GM11168 (cell line): Measurements from ENCODE around the gene ERGIC2.

ENCODE experiments used
- in situ Hi-C: fragments of 300-500 bp; cut with MboI; formaldehyde crosslinking; loops from one replicate; pipeline ENCODE4 v1.12.0; 2022; ENCODE audit warnings: low sequenced_read_pairs; ENCODE audit not compliant: unreplicated experiment

Gene ERGIC2

DNA sequence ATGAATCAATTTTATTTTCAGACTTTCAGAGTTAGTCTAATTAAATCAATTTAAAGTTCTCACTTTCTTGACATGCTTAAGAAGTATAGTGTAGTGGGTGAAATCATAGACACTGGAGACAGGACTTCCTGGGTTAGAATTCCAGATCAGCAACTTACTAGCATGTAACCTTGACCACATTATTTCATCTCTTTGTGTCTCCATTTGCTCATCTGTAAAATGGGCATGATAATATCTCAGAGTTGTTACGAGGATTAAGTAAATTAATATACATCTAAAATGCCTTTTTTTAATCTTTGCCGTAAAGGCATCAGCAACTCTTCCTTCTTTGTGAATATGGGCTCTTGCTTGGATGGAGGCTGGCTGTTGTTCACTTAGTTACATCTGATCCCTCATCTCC is 1.3 kb upstream of the ERGIC2 start:
- in situ Hi-C loops, result no loop called here

DNA sequence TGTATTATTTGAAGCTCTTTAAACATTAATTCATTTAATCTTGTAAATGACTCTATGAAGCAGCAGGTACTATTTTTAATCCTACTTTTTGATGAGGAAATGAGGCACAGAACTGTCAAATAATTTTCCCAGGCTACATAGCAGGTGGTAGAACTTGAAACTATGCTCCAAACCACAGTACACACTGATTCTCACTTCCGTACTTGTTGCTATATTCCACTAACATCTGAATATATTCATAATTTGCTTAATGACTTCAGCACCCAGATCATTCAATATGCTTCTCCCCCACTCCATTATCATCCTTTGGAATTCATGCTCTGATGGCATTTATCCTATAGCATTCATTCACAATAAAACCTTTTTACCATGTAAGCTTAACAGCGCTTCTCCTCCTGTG is 4.9 kb downstream of the ERGIC2 start:
- in situ Hi-C loops, result no loop called here

DNA sequence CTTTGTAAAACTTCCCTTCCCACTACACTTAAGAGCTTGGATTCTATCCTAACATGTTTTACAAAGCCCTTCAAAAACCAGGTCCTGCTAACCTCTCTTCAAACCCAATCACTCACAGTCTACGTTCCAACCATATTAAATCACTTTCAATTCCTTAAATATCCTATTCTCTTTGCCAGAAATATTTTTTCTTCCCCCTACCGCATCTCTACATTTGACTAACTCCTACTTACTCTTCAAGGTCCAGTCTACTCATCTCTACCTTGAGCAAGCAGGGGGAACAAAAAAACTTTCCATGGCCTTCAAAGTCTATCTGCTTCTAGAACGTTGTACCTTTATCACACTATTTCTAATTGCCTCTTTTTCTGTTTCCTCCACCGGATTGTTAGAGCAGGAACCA is 6.1 kb downstream of the ERGIC2 start:
- in situ Hi-C loops, result no loop called here

DNA sequence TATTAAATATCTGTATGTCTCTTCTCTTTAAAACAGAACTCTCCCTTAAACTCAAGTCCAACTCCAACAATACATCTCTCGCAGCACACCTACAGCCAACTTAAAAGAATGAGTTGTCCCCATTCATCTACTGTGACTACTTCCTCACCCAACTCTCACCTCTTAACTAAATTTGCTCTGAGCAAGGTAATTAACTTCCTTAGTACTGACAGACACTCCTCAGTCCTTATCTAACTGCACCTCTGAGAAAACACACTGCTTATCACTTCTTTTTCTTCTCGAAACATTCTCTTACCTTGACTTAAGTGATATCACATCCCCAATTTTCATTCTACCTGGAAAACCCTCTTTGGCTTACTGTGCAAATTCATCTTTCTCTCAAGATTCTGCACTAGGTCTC is 7.0 kb downstream of the ERGIC2 start:
- in situ Hi-C loops, result no loop called here

DNA sequence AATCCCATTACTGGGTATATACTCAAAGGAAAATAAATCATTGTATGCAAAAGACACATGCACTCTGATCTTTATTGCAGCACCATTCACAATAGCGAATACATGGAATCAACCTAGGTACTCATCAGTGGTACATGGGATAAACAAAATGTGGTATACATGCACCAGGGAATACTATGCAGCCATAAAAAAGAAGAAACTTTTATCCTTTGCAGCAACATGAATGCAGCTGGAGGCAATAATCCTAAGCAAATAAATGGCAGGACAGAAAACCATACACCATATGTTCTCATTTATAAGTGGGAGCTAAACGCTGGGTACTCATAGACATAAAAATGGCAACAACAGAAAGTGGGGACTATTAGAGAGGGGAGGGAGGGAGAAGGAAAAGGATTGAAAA is 15.9 kb downstream of the ERGIC2 start:
- in situ Hi-C loops, result no loop called here

DNA sequence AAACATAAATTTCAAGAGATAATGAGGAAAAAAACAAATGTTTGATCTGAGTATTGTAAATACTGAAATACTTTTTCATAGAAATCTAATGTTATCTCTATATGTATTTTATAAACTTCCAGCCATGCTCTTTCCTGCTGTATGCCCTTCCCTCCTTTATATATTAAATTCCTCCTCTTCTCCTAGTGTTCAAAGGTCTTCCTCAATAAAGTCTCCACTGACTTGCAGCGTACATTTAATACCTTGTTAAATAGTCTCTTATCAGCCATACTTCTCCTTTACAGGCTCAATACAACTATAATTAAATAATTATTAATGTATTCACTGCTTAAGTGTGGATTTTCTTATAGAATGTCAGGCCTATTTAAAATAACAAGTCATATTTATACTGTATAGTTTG is 26.0 kb downstream of the ERGIC2 start:
- in situ Hi-C loops, result no loop called here

DNA sequence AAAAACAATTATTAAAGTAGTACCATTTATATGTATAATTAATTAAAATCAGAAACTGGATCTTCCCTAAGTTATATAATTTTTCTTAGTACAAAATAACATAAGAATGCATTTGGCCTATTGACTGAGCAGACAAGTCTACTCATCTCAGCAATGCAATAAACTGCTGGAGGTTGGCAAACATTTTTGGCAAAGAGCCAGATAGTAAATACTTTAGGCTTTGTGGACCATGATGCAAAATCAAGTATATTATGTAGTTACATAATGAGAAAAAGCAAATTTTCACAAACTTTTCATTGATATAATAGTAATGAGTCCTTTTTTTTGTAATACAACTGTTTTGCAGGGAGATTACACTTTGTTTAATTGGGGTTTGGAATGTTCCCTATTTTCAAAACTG is 30.9 kb downstream of the ERGIC2 start:
- in situ Hi-C loops, result no loop called here

DNA sequence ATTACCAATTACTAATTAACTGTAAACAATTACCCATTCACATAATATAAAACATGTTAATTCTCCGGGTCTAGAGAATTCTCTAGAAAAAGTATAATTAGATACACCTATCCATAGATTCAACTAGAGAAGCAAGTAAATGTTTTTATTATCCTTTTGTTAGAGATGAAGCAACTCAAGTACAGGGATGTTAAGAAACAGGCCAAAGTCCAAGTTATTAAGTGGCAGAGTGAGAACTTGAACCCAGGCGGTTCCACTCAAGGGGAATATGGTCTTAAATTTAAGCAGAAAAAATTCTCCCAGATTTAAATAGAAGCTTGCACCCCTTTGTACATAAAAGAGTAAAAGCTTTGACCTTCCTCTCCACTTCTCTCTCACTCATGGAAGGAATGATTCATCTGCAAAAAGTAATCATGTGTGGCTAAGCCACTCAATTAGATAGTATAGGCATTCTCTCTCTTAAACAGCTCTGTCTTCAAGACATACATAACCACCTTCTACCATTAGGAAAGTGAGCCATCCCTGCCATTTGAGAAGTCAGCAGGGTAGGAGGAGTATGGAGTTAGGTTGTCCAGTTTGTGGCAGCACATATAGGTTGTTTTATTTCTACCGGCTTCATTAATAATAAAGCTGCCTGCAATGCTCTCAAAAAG is 34.1 kb downstream of the ERGIC2 start:
- in situ Hi-C loops, result no loop called here

DNA sequence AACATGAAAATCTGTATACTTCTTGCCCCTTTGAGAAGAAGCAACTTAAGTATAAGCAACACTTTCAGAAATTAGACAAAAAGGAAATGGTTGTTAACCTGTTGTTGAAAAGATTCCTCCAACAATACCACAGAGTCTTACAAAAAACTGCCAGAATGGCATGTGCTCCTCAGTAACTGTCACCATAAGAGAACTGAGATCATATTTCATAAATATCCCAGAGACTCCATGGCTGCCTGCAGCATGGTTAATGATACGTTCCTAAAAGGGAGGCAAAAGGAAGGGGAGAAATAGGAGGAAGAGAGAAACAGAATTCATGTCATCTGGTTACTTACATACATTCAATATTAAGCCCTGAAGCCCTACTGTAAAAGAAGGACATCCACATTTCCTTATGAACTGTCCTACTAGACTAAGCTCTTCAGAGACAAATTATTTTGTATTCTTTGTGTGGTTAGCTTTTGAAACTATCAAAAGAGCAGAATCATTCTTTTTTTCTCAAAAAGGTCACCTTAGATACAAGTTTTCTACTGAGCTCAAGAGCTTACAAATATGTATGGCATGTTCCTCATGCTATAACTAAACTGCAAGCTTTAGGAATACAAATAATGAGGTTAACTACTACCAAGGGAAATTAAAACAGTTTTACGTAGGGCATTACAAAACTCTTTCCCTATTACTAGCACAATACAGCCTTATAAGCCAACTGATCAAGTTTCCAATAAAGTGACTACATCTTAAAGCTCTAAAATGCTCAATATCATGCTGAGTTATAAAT is 37.8 kb downstream of the ERGIC2 start:
- in situ Hi-C loops, result no loop called here

DNA sequence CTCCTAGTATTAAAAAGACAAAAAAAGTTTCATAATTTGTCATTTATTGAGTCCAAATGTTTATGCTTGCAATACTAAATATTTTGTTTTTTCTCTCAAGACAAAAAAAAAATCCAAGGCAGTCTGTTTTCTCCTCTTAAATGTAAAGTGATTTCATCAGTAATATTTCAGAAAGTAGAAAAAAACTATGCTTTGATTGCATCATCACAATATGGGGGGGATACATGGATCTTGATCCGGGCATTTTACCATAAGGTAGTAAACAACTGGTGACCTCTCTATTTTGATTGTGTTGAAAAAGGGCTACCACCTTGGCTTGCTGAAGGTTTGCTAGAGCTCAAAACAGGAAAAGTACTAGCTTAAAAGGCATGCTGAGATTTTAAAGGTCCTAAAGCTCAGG is 43.6 kb downstream of the ERGIC2 start:
- in situ Hi-C loops, result no loop called here

DNA sequence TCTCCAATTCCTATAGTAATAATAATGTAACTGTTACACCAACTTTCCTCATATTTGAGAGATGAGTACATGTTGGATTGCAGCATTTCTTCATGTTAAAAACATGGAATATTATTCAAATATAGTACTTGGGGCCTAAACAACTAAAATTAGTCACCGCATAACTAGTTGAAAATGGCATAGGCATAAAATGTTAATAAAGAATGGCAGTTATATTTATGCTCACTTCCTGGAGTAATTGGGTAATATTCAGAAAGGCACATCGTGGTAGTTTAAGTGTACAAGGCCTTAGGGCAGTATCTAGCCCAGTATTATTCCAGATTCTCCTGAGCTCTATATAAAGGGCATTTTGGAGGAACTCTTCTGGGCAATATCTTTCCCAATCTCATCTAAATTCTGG is 46.0 kb downstream of the ERGIC2 start:
- in situ Hi-C loops, result no loop called here

DNA sequence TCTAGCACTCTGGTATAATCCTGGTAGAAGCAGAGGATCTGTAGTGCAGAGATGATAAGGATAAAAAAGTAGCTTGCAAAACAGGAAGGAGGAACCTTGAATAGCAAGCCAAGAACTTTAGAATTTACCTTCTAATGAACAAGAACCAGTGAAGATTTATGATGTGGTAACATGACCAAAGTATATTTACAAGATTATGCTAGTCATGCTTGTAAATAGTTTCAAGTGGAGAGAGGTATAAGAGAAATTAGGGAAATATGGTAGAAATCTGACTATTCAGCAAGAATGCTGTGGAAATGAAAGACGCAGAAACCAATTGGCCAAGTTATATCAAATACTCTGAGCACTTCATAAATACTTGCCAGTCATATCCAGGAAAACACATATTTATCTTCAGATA is 47.8 kb downstream of the ERGIC2 start:
- in situ Hi-C loops, result no loop called here

DNA sequence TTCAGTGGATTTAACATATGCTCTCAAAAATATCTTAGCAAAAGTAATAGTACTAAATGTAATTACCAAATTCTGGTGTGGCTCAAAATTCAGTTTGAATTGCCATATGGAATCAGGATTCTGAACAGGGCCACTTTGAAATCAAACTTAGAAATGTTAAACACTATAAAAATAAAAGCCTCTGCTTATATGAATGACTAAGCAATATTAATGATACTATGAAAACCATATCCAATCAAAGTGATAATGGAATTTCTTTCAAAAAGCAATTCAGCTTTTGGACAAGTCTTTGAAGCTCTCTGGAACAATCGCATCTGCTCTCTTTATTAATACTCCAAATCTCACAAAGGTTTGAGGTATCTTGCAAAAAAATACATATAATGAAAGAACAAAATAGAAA is 51.6 kb downstream of the ERGIC2 start:
- in situ Hi-C loops, result no loop called here

DNA sequence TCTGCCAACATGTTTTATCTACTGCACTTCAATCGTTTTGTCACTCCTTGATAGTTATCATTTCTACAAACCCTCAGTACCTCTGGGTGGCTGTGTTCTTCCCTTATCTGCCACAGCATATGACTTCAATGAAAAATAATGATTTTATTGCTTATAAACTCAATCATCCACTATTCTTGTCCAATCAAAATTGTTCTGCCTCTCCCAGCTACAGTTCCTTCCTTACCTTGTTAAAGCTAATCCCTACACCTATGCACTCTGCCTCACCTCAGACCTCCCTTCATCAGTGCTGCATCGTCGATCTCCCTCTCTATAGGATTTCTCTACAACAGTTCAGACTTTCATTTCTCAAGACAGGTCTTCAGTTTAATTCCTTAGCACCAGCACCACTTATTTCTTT is 58.8 kb downstream of the ERGIC2 start:
- in situ Hi-C loops, result no loop called here

DNA sequence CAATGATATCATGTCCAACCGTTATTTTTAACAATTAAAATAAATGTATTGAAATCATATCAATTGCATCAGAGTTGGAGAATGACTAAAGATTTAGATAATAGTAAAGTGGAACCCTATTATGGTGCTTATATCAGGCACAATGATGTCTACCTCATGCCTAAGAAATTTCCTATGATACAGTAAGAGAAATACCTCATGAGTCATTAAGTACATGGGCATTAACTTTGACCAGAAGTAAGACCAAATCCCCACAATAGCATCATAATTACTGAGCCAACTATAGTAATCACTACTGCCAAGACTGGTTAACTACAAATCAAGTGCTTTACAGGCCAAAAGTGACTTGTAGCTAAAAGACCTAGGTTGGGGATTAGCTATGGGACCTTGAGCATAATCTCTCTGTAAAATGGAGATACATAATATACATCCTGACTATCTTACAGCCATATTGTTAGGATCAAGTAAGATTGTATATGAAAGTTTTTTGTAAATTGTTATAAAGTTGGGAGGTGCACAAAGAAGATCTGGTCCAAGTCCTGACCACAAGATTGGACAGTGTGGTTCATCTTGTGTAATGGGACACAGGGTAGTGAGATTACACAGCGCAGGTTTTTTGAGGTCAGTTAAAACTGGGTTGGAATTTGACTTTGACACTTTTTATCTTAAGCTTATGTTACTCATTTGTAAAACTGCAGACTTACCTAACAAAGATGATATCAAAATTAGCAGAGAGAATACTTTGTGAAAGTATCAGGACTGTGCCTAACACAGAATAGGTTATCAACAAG is 60.5 kb downstream of the ERGIC2 start:
- in situ Hi-C loops, result no loop called here

DNA sequence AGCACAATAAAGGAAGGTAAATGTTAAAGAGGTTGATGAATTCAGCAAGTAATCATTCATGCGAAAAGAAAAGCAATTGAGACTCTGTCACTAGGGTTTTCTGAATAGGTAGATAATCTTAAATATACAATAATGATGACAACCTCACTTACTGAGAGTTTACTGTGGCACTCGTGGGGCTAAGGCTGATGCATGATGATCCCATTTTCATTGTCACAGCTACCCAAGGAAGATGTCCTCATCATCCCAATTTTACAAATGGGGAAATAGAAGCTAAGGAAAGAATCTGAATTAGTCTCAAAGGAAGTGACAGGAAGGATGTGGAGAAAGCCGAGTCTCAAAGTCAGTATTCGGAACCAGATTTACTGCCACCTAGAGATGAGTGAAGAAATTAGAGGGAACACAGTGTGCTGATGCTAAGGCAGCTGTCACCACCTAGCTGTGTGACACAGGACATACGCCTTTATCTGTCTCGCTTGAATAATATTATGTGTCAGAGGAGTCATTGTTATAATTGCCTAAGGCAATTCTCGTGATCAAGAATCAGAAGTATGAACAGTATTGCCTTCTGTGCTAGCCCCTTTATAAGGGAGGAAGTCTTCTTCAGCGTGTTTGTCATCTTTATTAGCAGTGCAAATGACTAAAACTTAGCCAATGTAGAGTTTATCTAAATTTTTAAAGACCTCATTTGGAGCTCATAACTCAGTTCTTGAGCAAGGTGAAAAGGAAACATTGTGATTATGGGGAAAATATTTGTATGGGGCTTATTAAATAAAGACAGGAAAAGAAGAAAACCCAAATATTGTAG is 63.2 kb downstream of the ERGIC2 start:
- in situ Hi-C loops, result loop anchor here (10.0 kb wide), 1 partner anchor 223 kb away; no protein-coding TSS in a partner anchor

DNA sequence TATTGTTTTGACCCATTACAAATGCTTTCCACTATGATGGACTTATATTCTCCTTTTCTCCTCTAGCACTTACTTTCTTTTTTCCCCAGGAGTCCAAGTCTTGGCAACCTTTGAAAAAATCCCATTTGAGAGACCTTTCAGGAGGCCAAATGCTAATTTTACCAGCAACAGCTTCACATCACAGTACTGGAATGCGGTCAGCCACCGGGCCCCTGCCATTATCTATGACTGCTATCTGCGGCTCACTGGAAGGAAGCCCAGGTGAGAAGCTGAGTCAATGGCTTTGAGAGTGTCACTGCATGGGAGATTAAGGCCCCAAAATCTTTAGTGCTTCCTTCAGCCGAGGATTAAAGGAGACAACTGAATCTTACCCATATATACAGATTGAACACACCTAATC is 64.2 kb downstream of the ERGIC2 start:
- in situ Hi-C loops, result loop anchor here (10.0 kb wide), 1 partner anchor 222 kb away; no protein-coding TSS in a partner anchor

DNA sequence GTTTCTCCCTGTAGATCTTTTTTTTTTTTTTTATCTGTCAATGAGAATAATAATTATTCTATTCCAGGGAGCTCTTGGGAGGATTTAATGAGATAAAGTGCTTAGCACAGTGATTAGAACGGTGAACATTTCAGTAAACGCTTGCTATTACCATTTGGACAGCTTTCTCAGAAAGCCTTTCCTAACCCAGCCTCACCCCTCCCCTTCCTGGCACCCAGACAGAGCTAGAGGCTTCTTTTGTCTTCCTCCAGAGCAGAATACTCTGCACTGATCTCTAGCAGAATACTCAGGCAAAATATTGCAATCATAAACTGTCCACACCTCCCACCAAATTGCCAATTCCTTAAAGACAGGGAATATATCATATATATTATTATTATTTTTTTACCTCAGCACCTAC is 66.6 kb downstream of the ERGIC2 start:
- in situ Hi-C loops, result loop anchor here (10.0 kb wide), 1 partner anchor 220 kb away; no protein-coding TSS in a partner anchor

DNA sequence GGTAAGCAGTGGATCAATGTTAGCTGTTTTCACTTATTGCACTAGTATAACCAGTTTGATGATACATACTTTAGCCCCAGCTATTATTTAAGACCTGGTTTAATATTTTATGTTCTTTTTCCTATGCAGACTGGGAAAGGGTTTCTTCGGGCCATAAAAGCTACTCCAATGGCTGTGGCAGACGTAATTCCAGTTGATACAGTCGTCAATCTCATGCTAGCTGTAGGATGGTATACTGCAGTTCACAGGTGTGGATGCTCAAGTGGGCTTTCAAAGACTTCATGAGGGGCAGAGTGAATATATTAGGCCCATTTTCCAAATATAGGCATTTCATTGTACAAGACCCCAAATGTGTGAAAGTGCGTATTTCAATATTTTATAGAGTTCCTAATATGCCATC is 70.1 kb downstream of the ERGIC2 start:
- in situ Hi-C loops, result loop anchor here (10.0 kb wide), 1 partner anchor 216 kb away; no protein-coding TSS in a partner anchor

DNA sequence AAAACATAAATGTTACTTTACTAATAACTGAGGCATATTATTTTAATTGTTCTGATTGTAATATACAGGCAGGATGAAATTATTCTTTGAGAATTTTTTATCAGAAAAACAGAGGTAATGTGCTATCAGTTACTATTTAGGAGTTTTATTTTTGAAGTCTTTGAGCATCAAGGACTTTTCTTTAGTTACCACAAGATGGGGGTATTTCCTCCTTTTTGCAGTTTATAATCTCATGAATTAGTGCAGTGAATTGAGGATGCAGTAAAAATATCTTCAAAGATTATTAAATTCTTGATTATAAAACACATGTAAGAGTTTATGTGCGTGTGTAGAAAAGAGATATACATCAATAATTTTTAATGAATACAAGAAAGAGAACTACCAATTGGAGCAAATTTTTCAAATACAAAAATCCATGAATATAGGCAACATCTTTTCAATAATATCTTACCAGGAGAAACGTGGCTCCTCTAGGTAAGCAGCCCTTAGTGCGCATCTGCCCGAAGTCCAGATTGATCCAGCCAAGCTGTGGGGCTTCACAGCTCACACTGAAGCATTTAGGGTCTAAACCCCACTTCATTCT is 71.6 kb downstream of the ERGIC2 start:
- in situ Hi-C loops, result no loop called here
